ENCODE data around the gene CADPS2.
"Not testable (repeated sequence)": the region's sequence is repeated elsewhere in the genome, so short reads cannot be mapped to it uniquely, and the experiment has no call there.

The CADPS2 gene

DNA sequence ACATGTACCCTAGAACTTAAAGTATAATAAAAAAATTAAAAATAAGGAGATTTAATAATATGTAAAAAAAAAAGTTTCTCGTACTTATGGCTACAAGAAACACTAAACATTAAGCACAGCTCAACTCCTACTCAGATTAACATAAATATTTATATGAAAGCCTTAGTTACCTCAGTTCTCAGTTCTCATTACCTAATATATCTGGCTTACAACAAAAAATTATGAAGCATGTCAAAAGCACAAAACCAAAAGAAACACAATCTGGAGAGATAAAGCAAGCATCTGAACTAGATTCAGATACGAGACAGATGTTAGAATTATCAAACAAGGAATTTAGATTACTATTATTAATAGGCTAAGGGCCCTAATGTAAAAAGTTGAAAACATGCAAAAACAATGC is 227.4 kb downstream of the CADPS2 start:
- DNase-seq = no peak

GRCh38 chr7:122653685-122654084 is 232.6 kb downstream of the CADPS2 start:
- DNase-seq = no peak

DNA sequence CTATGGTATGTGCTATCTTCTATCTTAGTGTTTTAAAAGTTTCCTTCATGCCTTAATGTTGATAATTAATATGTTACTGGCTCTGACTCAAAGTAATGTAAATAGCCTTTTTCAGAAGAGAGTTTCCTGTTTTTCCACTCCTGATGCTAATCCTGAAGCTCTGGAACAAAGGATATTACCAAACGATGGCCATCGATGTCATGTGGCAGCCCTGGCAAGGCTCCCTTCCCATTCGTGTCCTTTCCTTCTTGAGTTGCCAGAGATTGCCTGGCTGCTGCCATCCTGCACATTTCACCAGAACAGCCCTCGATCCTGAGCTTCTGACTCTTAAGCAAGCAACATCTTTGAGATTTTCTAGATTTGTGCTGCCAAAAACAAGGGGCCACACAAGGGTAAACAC is 233.4 kb downstream of the CADPS2 start:
- no peak for DNase-seq

- DNase-seq = no peak
Observed at GRCh38 chr7:122651451-122651850, 234.8 kb downstream of the CADPS2 start.

DNA sequence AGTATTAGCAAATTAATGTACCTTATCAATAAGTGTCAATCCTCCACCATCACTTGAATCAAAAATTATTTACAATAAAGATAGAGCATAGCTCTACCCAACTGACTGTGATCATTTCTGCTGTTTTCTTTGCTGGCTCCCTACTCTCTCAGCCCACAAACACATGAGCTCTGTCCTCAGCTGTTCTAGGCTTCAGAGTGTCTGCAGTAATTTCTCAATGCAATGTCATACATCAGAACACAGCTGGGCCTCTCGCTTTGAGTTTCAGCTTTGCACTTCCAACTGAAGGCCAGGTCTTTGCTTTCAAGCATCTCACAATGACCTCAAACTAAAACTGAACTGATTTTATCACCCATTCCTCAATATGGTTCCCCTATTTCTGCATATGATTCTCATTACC is 243.0 kb downstream of the CADPS2 start:
- DNase-seq = no peak

GRCh38 chr7:122638459-122638858 is 247.8 kb downstream of the CADPS2 start:
- no peak for DNase-seq

DNA sequence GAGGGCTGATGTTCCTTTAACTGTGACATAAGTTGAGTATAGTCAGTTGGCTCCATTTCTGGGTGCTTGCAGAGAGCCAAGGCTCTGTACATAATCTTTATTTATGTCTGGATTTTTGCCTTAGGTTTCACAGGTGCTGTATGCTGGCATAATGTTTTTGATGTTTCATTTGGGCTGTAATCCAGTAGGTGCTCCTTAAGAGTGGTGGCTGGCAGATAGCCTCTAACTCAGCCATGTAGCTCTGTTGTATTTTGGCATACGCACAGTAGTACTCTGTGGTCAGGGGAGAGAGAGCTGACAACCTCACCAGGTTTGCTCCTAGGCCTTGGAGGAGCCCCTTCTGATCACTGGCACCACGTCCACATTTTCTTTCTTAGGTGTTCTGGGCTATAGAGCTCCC is 248.5 kb downstream of the CADPS2 start:
- DNase-seq = no peak

- not testable (repeated sequence) for DNase-seq
Observed at GRCh38 chr7:122635481-122635880, 250.8 kb downstream of the CADPS2 start.

DNA sequence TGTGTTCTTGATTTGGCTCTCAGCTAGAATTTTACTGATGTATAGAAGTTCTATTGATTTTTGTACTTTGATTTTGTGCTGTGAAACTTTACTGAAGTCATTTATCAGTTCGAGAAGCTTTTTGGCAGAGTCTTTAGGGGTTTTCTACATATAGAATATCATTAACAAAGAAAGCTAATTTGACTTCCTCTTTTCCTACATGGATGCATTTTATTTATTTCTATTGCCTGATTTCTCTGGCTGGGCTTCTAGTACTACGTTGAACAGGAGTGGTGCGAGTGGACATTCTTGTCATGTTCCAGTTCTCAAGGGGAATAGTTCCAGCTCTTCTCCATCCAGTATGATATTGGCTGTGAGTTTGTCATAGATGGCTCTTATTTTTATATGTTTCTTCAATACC is 252.8 kb downstream of the CADPS2 start:
- no peak for DNase-seq

DNA sequence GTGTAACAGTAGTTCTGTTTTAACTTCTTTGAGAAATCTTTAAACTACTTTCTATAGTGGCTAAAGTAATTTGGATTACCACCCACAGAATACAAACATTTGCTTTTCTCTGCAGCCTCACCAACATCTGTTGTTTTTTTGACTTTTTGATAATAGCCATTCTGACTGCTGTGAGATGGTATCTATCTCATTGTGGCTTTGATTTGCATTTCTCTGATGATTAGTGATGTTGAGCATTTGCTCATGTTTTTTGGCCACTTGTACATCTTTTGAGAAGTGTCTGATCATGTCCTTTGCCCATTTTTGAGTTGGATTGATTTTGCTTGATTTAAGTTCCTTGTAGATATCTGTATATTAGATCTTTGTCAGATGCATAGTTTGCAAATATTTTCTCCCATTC is 254.0 kb downstream of the CADPS2 start:
- no peak for DNase-seq

DNA sequence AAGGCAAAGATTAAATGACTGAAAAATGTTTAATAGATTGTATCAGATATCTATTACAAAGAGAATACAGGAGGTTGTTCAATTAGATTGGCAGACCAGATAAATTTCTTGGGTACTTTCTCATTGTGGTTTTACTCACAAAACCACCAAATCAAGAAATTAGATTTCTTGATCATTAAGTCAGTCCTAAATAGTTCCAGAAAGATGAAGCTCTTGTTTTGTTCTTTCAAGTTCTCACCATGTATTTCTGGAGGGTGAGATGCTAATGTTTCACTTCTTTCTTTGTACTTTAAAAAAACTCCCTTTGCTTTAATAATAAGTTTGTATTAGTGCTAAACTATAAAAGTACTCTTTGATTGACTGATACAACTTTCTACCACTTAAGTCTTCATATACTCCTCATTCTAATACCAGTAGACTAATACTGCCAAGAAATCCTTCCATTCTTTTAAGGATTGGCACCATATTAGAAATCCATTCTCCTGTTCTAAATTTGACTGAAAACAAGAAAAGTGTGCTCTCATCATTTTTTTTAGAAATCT is 256.8 kb downstream of the CADPS2 start:
- DNase-seq = no peak

DNA sequence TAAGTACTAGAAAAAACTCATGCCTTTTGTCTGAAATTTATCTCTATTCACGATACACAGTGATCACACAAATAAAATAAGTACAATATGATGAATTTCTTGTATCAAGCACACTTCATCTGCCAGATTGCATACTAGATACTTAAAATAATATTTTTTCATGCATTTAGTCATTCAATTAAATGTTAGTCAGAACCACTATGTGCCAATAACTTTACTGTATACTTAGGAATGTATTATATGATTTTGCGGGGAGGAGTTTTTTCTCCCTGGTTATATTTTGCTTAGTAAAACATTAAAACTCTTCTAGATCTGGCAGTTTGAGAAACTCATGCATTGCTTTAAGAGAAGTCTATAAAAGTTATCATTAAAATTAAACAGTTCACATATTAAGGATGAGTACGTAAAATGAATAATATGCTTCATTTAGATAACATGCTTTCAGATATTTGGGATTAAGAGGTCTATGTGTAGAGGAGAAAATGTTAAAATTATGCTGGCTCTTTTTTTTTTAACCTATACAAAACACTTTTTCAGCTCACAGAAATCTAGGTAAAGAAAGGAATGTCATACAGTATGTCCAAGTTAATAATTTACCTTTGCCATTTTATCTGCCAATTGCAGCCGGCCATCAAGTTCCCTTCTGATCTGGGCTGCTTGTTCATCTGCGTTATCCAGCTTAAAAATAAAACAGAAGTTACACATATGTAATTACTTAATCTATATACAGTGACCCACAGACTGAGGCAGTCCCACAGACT is 257.4 kb downstream of the CADPS2 start:
- no peak for DNase-seq

DNA sequence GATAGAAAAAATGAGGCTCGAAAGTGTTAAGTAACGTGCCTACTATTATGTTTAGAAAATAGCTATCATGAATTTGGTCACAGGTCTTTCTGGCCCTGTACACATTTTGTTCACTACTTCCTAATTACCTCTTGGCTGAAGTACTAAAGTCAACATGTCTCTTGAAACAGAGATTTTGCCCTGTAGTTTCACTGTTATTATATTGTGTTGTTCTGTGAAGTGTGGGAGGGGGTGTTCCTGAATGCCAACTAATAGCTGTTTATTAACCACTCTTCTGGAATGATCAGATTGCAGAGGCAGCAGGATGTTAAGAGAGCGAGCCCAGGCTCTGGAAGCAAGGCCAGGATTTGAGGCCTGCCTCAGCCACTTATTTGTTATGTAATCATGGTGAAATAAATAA is 259.5 kb downstream of the CADPS2 start:
- DNase-seq = no peak

- DNase-seq = no peak
Observed at GRCh38 chr7:122622682-122623081, 263.6 kb downstream of the CADPS2 start.

GRCh38 chr7:122619664-122620063 is 266.6 kb downstream of the CADPS2 start:
- DNase-seq = no peak

GRCh38 chr7:122618585-122619189 is 267.6 kb downstream of the CADPS2 start:
- no peak for DNase-seq

DNA sequence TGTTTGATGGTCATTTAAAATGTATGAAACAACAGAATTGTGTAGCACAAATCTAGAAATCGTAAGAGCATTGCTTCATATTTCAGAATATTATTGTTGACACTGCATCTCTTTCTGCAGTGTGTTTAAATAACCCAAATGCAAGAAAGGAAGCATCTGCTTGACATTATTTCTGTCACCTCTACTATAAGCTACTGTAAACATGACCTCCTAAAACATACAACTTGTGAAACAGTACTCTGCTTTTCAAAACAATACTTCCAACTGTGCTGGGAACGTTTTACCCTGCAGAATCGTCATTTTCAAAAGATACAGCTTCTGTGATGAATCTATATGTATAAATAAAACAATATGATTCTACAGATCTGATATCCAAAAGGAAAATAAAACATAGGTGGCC is 269.3 kb downstream of the CADPS2 start:
- DNase-seq = no peak

DNA sequence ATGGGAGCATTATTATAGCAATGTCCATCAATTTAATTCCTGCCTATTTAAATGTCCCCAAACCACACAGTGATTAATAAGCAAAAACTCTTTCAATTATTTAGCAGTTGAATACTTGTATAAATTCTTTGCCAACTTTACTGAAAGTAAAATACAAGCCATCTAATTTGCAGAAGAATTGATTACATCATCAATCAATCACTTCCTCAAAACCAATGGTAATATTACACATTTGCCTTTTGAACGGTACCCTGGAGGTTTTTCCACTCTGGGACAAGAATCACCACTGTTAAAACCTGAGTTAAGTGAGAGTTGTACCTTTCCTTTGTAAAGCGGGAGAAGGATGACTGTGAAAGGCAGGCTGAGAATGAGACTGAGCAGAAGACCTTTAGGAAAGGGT is 280.3 kb downstream of the CADPS2 start:
- no peak for DNase-seq

DNA sequence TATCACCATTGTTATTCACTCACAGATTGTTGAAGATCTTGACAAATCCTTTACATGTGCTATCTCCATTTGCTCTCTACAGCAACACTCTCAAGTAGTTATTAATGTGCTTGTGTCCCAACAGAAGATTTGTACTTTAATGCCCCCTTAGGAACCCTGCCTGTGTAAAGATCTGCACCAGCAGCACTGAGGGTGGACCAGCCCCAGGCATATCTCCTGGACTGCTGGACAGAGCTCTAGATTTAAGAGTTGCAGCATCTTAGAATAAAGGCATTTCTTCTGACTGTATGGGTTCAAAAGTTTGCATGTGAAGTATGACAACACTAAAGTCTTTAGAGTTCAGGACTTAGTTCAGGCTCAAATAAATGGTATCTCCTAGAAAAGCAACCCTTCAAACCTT is 282.0 kb downstream of the CADPS2 start:
- no peak for DNase-seq

DNA sequence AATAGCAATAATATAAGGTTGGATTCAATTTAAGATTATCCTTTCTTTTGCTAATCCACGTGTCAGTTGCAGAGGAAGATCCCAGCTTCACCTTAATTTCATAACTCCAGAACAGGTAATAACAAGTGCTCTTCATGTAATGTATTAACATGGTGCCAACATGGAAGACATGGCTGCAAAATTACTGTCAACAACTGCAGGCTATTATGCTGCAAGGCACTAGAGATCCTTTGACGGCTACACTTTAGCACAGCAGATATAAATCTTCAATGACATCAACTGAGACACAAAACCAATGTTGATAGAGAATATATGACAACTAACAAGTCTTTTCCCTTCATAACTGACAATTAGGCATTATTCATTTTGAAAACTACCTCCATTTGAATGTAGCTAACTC is 283.5 kb downstream of the CADPS2 start:
- no peak for DNase-seq

DNA sequence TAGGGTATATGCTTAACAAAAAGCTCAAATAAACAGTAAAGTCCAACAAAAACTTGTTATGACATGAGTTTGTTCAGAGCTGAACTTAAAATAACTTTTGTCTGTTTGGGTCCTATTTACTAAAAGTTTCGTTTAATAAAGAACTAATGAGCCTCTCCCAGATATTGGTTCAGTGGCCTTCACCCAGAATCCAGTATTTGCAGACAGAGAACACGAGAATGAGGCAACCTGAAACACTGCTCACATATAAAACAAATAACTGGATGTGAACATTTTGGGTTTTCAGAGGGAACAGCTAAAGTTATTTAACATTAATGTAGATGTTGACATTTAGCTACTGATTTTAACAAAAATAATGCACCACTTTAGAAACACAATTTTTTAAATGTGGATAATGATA is 285.6 kb downstream of the CADPS2 start:
- DNase-seq = no peak

DNA sequence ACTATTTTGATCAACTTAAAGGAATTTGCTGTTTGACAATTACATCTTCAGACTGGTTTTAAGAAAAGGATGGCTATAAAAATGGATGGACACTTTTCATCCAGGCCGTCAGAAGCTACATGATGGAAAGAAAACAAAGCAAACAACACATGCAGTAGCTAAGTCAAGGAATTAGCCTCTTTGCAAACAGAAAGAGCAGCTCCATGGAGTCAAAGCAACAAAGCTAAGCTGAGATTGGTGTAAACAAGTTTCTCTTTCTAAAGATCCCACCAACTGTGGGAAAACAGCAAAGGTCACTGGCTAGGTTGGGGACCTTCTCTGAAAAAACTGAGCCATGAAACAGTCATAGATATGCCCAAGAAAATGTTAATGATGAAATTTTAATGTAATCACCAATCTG is 286.2 kb downstream of the CADPS2 start:
- DNase-seq = no peak

- DNase-seq = no peak
Observed at GRCh38 chr7:122597277-122597676, 289.0 kb downstream of the CADPS2 start.

DNA sequence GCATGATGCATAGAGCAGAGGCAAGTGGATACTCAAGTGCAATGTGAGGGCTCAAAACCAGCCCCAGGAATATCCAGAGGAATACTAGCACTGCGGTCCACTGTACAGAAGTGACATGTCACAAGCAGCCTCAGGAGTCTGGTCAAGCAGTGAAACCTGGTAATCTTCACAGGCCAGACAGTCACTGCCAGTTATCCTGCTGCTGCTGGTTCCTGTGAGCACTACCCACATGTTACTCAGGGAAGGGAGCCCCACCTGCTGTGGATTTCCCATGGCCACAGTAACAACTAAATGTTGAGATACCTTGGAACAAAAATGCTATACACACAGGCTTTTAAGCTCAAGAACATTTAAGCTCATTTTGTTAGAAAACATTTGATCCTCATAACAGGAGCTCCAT is 290.4 kb downstream of the CADPS2 start:
- no peak for DNase-seq

GRCh38 chr7:122588621-122589020 is 297.6 kb downstream of the CADPS2 start:
- DNase-seq = no peak

Measured in NCI-H2107 (cell line).